WTC11 (cell line): ENCODE data around the gene C11orf21. TPM values are rescaled to one million over a fixed set of nuclear protein-coding genes. Genes with fewer than 3 reads are reported as not detected.
A peak's percentile ranks its signal among the peaks of the same experiment; 100 is the strongest.

Experiments
- ATAC-seq: fragments of 200-7000 bp; cut with Tn5 transposase; 2 replicates; pipeline ENCODE4 v1.10.0; 2021; ENCODE audit warnings: mild to moderate bottlenecking, moderate library complexity
- CTCF ChIA-PET: fragments of 300-600 bp; sonication (Branson Sonifier 250); formaldehyde crosslinking; loops from one replicate; lab custom pipeline; 2021; ENCODE audit warnings: antibody characterized with exemption; lab: Charles Lee
- POLR2A ChIA-PET: fragments of 350-600 bp; sonication (Branson Sonifier 250); formaldehyde crosslinking; loops from one replicate; lab custom pipeline; 2021; ENCODE audit warnings: antibody characterized with exemption; lab: Charles Lee
- DNase-seq: peaks from one replicate; pipeline ENCODE4 v3.0.0; 2021; ENCODE audit warnings: low spot score
- H3K27ac Mint-ChIP-seq: 2 replicates; pipeline ENCODE4 v1.8.0; 2021; ENCODE audit warnings: mixed read lengths
- H3K27me3 Mint-ChIP-seq: 2 replicates; pipeline ENCODE4 v1.8.0; 2021; ENCODE audit warnings: low read depth, mild to moderate bottlenecking, moderate library complexity, mixed read lengths
- H3K36me3 Mint-ChIP-seq: 2 replicates; pipeline ENCODE4 v1.8.0; 2021; ENCODE audit warnings: mixed read lengths
- H3K4me1 Mint-ChIP-seq: 2 replicates; pipeline ENCODE4 v1.8.0; 2022; ENCODE audit warnings: mixed read lengths
- H3K4me3 Mint-ChIP-seq: 2 replicates; pipeline ENCODE4 v1.8.0; 2021; ENCODE audit warnings: mild to moderate bottlenecking, moderate library complexity, mixed read lengths
- H3K9me3 Mint-ChIP-seq: 2 replicates; pipeline ENCODE4 v1.8.0; 2021; ENCODE audit warnings: mixed read lengths
- ETV6 ChIP-seq: sonication (generic); formaldehyde crosslinking; IDR thresholded peaks from 2 replicates; pipeline ENCODE4 v1.8.1; 2022; ENCODE audit warnings: mild to moderate bottlenecking, missing genetic modification reagents
- GRHL2 ChIP-seq: fragments of 250-450 bp; sonication (Bioruptor Pico); IDR thresholded peaks from 2 replicates; pipeline ENCODE4 v1.8.0; 2022; ENCODE audit warnings: mild to moderate bottlenecking, moderate library complexity; ENCODE audit not compliant: insufficient replicate concordance, severe bottlenecking
- GTF2I ChIP-seq: fragments of 250-450 bp; sonication (Bioruptor Pico); conservative IDR thresholded peaks from 2 replicates; pipeline ENCODE4 v1.4.0; 2021; ENCODE audit warnings: mild to moderate bottlenecking
- JAZF1 ChIP-seq: fragments of 250-450 bp; sonication (Bioruptor Pico); IDR thresholded peaks from 2 replicates; pipeline ENCODE4 v1.9.0; 2021; ENCODE audit warnings: moderate library complexity, mild to moderate bottlenecking, inconsistent platforms
- MXD4 ChIP-seq: fragments of 250-450 bp; sonication (Bioruptor Pico); IDR thresholded peaks from 2 replicates; pipeline ENCODE4 v1.8.0; 2021; ENCODE audit warnings: mild to moderate bottlenecking, moderate library complexity, borderline replicate concordance
- NFE2L1 ChIP-seq: sonication (generic); formaldehyde crosslinking; IDR thresholded peaks from 2 replicates; pipeline ENCODE4 v1.8.1; 2023; ENCODE audit warnings: missing genetic modification reagents
- NR3C1 ChIP-seq: sonication (generic); formaldehyde crosslinking; conservative IDR thresholded peaks from 2 replicates; pipeline ENCODE4 v1.8.1; 2023; ENCODE audit warnings: low read depth, mild to moderate bottlenecking, missing genetic modification reagents
- ZNF121 ChIP-seq: sonication (generic); formaldehyde crosslinking; IDR thresholded peaks from 2 replicates; pipeline ENCODE4 v1.8.0; 2023; ENCODE audit warnings: missing genetic modification reagents
- ZNF138 ChIP-seq: sonication (generic); formaldehyde crosslinking; conservative IDR thresholded peaks from 2 replicates; pipeline ENCODE4 v1.8.1; 2022; ENCODE audit warnings: mild to moderate bottlenecking, moderate library complexity, missing genetic modification reagents
- ZNF317 ChIP-seq: sonication (generic); formaldehyde crosslinking; IDR thresholded peaks from 2 replicates; pipeline ENCODE4 v1.8.1; 2023; ENCODE audit warnings: low read depth, mild to moderate bottlenecking, moderate library complexity, missing genetic modification reagents, borderline replicate concordance
- ZNF416 ChIP-seq: fragments of 250-450 bp; sonication (Bioruptor Pico); IDR thresholded peaks from 2 replicates; pipeline ENCODE4 v1.9.0; 2021; ENCODE audit warnings: mild to moderate bottlenecking, inconsistent platforms
- total RNA-seq: library from RNA; stranded (reverse); gene quantifications from 3 replicates; pipeline ENCODE4 v1.2.3, GENCODE V29; 2021
- TF ChIP-seq, protein P1 (sequence below): sonication (generic); formaldehyde crosslinking; conservative IDR thresholded peaks from 2 replicates; pipeline ENCODE4 v1.8.1; 2022; ENCODE audit warnings: mild to moderate bottlenecking, missing genetic modification reagents
- TF ChIP-seq, protein P2 (sequence below): sonication (generic); formaldehyde crosslinking; IDR thresholded peaks from 2 replicates; pipeline ENCODE4 v1.8.0; 2022; ENCODE audit warnings: mild to moderate bottlenecking, missing genetic modification reagents
- TF ChIP-seq, protein P3 (sequence below): fragments of 250-450 bp; sonication (Bioruptor Pico); IDR thresholded peaks from 2 replicates; pipeline ENCODE4 v1.9.0; 2021; ENCODE audit warnings: mild to moderate bottlenecking, borderline replicate concordance
- TF ChIP-seq, protein P4 (sequence below): sonication (generic); formaldehyde crosslinking; IDR thresholded peaks from 2 replicates; pipeline ENCODE4 v1.8.1; 2022; ENCODE audit warnings: mild to moderate bottlenecking, moderate library complexity, missing genetic modification reagents
- TF ChIP-seq, protein P5 (sequence below): sonication (generic); formaldehyde crosslinking; IDR thresholded peaks from 2 replicates; pipeline ENCODE4 v1.8.1; 2023; ENCODE audit warnings: mild to moderate bottlenecking, missing genetic modification reagents, moderate library complexity
- TF ChIP-seq, protein P6 (sequence below): sonication (generic); formaldehyde crosslinking; IDR thresholded peaks from 2 replicates; pipeline ENCODE4 v1.8.0; 2023; ENCODE audit warnings: missing genetic modification reagents, mild to moderate bottlenecking, borderline replicate concordance
- TF ChIP-seq, protein P7 (sequence below): sonication (generic); formaldehyde crosslinking; conservative IDR thresholded peaks from 2 replicates; pipeline ENCODE4 v1.8.1; 2023; ENCODE audit warnings: mild to moderate bottlenecking, low read depth, missing genetic modification reagents, moderate library complexity

Gene C11orf21
- total RNA-seq, 1 experiment from 2014 or later = 0.24 TPM

DNA sequence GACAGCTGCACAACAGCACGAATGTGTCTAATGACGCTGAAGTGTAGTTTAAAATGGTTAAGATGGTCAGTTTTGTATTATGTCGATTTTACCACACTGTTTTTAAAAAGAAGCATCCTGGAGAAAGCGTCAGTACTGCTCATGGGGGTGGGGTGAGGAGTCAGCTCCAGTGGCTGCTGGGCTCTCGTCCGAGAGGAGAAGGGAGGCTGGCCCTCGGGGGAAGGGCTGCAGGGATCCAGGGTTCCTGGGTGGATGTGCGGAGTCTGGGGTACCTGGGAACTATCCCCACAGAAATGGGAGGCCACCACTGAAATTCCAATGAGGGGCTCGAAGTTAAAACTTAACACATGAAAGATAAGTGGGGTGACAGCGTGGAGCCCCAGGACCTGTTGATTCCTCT, 11.9 kb downstream of the C11orf21 start:
- Mint-ChIP-seq H3K27ac (no peak overlapping the region), H3K36me3 (no peaks in the 10 kb centered on the region), H3K4me3 (no peak overlapping the region), H3K27me3 (peaks cover 59% of the 10 kb centered on the region), H3K4me1 (peaks cover 8% of the 10 kb centered on the region; the same call in 1 of the 2 replicates), H3K9me3 (no peaks in the 10 kb centered on the region)
- no peak for TF ChIP-seq NFE2L1
- TF ChIP-seq, protein P1, sequence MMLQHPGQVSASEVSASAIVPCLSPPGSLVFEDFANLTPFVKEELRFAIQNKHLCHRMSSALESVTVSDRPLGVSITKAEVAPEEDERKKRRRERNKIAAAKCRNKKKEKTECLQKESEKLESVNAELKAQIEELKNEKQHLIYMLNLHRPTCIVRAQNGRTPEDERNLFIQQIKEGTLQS (CRISPR knock-in tag) = no peak
- TF ChIP-seq, protein P2, sequence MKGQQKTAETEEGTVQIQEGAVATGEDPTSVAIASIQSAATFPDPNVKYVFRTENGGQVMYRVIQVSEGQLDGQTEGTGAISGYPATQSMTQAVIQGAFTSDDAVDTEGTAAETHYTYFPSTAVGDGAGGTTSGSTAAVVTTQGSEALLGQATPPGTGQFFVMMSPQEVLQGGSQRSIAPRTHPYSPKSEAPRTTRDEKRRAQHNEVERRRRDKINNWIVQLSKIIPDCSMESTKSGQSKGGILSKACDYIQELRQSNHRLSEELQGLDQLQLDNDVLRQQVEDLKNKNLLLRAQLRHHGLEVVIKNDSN (CRISPR knock-in tag) = no peak
- TF ChIP-seq ZNF138 (CRISPR knock-in tag) = no peak
- TF ChIP-seq, protein P3, sequence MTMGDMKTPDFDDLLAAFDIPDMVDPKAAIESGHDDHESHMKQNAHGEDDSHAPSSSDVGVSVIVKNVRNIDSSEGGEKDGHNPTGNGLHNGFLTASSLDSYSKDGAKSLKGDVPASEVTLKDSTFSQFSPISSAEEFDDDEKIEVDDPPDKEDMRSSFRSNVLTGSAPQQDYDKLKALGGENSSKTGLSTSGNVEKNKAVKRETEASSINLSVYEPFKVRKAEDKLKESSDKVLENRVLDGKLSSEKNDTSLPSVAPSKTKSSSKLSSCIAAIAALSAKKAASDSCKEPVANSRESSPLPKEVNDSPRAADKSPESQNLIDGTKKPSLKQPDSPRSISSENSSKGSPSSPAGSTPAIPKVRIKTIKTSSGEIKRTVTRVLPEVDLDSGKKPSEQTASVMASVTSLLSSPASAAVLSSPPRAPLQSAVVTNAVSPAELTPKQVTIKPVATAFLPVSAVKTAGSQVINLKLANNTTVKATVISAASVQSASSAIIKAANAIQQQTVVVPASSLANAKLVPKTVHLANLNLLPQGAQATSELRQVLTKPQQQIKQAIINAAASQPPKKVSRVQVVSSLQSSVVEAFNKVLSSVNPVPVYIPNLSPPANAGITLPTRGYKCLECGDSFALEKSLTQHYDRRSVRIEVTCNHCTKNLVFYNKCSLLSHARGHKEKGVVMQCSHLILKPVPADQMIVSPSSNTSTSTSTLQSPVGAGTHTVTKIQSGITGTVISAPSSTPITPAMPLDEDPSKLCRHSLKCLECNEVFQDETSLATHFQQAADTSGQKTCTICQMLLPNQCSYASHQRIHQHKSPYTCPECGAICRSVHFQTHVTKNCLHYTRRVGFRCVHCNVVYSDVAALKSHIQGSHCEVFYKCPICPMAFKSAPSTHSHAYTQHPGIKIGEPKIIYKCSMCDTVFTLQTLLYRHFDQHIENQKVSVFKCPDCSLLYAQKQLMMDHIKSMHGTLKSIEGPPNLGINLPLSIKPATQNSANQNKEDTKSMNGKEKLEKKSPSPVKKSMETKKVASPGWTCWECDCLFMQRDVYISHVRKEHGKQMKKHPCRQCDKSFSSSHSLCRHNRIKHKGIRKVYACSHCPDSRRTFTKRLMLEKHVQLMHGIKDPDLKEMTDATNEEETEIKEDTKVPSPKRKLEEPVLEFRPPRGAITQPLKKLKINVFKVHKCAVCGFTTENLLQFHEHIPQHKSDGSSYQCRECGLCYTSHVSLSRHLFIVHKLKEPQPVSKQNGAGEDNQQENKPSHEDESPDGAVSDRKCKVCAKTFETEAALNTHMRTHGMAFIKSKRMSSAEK = no peak
- no peak for TF ChIP-seq MXD4
- TF ChIP-seq, protein P4, sequence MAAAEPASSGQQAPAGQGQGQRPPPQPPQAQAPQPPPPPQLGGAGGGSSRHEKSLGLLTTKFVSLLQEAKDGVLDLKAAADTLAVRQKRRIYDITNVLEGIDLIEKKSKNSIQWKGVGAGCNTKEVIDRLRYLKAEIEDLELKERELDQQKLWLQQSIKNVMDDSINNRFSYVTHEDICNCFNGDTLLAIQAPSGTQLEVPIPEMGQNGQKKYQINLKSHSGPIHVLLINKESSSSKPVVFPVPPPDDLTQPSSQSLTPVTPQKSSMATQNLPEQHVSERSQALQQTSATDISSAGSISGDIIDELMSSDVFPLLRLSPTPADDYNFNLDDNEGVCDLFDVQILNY (CRISPR knock-in tag) = no peak
- no peak for TF ChIP-seq ZNF121 (CRISPR knock-in tag)
- no peak for TF ChIP-seq GRHL2 (CRISPR knock-in tag)
- TF ChIP-seq, protein P5, sequence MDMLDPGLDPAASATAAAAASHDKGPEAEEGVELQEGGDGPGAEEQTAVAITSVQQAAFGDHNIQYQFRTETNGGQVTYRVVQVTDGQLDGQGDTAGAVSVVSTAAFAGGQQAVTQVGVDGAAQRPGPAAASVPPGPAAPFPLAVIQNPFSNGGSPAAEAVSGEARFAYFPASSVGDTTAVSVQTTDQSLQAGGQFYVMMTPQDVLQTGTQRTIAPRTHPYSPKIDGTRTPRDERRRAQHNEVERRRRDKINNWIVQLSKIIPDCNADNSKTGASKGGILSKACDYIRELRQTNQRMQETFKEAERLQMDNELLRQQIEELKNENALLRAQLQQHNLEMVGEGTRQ (CRISPR knock-in tag) = no peak
- CTCF ChIA-PET = interaction anchor here (1.1 to 2.3 kb wide), 3 partner anchors 9 to 130 kb away, joined by 3 to 9 read pairs (median 4); no protein-coding TSS in a partner anchor
- POLR2A ChIA-PET = no interaction called here
- ATAC-seq (no peak), DNase-seq (peak; percentile 8)

DNA sequence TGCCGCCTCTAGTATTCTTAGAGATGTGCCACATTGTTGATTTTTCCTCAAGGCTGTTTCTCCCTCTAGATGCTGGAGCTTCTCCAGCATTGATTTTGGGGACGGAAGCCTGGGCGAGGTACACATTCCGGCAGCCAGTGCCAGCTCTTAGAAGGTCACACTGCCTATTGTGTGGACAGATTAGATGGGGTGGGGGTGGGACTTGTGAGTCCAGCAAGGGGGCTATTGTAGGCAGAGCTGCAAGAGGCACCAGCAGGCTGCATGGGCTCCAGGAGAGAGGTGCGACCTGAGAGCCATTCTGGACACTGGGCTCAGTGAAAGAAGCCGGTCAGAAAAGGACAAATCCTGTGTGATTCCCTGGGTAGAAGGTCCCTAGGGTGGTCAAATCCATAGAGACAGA, 12.4 kb downstream of the C11orf21 start:
- Mint-ChIP-seq H3K9me3 (no peaks in the 10 kb centered on the region), H3K4me3 (no peak overlapping the region), H3K27ac (no peak overlapping the region), H3K27me3 (peaks cover 64% of the 10 kb centered on the region), H3K36me3 (no peaks in the 10 kb centered on the region), H3K4me1 (peaks cover 8% of the 10 kb centered on the region; the same call in 1 of the 2 replicates)
- DNase-seq = no peak
- ChIA-PET POLR2A (no interaction called here), CTCF (interaction anchor here (0.6 to 2.3 kb wide), 4 partner anchors 10 to 640 kb away, joined by 3 to 9 read pairs (median 4); no protein-coding TSS in a partner anchor)
- ATAC-seq = no peak
- no peak for TF ChIP-seq GTF2I
- TF ChIP-seq ETV6 (CRISPR knock-in tag) = no peak
- TF ChIP-seq NR3C1 (CRISPR knock-in tag) = no peak
- no peak for TF ChIP-seq ZNF416 (CRISPR knock-in tag)
- TF ChIP-seq JAZF1 (CRISPR knock-in tag) = no peak
- TF ChIP-seq, protein P6, sequence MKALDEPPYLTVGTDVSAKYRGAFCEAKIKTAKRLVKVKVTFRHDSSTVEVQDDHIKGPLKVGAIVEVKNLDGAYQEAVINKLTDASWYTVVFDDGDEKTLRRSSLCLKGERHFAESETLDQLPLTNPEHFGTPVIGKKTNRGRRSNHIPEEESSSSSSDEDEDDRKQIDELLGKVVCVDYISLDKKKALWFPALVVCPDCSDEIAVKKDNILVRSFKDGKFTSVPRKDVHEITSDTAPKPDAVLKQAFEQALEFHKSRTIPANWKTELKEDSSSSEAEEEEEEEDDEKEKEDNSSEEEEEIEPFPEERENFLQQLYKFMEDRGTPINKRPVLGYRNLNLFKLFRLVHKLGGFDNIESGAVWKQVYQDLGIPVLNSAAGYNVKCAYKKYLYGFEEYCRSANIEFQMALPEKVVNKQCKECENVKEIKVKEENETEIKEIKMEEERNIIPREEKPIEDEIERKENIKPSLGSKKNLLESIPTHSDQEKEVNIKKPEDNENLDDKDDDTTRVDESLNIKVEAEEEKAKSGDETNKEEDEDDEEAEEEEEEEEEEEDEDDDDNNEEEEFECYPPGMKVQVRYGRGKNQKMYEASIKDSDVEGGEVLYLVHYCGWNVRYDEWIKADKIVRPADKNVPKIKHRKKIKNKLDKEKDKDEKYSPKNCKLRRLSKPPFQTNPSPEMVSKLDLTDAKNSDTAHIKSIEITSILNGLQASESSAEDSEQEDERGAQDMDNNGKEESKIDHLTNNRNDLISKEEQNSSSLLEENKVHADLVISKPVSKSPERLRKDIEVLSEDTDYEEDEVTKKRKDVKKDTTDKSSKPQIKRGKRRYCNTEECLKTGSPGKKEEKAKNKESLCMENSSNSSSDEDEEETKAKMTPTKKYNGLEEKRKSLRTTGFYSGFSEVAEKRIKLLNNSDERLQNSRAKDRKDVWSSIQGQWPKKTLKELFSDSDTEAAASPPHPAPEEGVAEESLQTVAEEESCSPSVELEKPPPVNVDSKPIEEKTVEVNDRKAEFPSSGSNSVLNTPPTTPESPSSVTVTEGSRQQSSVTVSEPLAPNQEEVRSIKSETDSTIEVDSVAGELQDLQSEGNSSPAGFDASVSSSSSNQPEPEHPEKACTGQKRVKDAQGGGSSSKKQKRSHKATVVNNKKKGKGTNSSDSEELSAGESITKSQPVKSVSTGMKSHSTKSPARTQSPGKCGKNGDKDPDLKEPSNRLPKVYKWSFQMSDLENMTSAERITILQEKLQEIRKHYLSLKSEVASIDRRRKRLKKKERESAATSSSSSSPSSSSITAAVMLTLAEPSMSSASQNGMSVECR (CRISPR knock-in tag) = no peak
- TF ChIP-seq, protein P7, sequence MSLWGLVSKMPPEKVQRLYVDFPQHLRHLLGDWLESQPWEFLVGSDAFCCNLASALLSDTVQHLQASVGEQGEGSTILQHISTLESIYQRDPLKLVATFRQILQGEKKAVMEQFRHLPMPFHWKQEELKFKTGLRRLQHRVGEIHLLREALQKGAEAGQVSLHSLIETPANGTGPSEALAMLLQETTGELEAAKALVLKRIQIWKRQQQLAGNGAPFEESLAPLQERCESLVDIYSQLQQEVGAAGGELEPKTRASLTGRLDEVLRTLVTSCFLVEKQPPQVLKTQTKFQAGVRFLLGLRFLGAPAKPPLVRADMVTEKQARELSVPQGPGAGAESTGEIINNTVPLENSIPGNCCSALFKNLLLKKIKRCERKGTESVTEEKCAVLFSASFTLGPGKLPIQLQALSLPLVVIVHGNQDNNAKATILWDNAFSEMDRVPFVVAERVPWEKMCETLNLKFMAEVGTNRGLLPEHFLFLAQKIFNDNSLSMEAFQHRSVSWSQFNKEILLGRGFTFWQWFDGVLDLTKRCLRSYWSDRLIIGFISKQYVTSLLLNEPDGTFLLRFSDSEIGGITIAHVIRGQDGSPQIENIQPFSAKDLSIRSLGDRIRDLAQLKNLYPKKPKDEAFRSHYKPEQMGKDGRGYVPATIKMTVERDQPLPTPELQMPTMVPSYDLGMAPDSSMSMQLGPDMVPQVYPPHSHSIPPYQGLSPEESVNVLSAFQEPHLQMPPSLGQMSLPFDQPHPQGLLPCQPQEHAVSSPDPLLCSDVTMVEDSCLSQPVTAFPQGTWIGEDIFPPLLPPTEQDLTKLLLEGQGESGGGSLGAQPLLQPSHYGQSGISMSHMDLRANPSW = no peak
- no peak for TF ChIP-seq ZNF317 (CRISPR knock-in tag)
